ENCODE data around the gene SATB2.

The SATB2 gene

GRCh38 chr2:199452260-199452990 lies 5.3 kb downstream of the SATB2 start:
- no peak for DNase-seq

DNA sequence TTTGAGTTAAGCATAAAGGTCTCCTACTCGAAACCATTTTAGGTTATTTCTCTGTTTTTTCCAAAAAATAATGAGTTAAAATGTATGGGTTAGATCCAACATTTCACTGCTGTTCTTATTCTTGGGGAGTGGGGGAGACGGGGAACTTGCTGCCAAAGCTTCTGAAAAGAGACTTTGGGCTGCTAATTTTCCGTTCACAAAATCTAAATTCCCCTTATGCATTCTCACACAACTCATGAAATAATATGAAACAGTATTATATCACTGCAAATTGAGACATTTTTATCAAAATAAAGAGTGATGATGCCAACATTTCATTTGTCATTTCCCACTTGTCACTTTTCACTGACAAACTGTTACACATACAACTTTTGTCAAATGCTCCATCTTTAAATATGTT lies 7.8 kb downstream of the SATB2 start:
- no peak for DNase-seq

- no peak for DNase-seq
These were observed 8.3 kb downstream of the SATB2 start for GRCh38 chr2:199449455-199449854.

- DNase-seq: no peak
These were observed 10.7 kb downstream of the SATB2 start for GRCh38 chr2:199446996-199447576.

GRCh38 chr2:199444749-199445148 lies 13.0 kb downstream of the SATB2 start:
- no peak for DNase-seq

DNA sequence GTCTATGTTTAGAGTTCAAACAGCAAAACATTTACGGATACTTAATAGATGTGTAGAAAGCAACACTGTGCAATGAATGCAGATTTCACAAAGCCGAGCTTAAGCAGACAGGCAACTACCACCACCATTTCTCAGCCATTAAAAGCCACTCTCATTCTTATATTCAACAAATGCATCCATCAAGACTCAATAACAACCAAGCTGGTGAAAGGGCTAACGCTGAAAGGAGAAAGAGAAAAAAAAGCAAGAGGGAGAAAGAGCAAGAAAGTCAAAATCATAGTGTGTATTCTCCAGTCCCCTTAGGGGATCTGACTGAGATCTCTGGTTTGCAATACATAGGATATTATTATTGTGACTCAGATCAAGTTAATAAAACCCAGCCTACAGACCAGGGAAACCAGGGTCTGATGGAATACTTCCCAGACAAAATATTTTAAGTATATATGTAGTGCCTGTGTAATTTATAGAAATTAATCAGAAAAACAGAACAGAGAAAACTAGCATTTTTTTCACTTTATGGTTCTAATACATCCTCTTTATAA lies 14.1 kb downstream of the SATB2 start:
- no peak for DNase-seq

DNA sequence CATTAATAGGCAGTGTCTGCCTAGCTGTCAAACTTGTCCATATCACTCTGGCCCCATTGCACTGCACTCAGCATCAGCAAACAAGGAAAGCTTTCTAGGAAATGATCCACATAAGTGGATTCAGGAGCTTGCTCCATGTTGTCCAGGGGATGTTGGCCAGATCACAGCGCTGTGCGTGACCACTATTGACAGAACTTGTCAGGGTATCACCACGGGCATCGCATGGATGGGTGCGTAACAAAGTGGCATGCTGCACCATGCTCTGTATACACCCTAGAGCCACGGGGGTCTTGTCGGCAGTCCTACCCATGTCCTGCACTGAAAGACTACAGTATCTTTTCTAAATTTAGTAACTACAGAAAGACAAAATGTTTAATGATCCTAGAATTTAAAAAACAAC lies 15.6 kb downstream of the SATB2 start:
- DNase-seq: no peak

GRCh38 chr2:199441759-199442158 lies 16.0 kb downstream of the SATB2 start:
- DNase-seq: no peak

DNA sequence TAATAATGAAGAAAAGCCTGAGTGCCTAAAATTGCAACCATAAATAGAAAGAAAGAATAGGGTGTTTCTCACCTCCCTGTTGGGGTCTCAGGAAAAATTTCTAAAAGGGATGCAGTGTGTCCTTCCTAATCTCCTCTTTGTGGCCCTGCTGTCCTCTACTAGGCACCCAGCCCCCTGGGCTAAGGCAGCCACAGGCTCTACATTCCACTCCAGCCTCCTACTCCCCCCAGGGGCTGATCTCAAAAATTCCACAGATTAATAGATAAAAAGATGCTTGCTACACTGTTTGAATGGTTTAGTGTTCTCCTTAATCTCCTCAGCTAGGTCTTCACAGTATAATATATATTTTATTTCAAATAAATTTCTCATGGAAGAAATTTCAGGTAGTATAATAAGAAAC lies 17.6 kb downstream of the SATB2 start:
- no peak for DNase-seq

DNA sequence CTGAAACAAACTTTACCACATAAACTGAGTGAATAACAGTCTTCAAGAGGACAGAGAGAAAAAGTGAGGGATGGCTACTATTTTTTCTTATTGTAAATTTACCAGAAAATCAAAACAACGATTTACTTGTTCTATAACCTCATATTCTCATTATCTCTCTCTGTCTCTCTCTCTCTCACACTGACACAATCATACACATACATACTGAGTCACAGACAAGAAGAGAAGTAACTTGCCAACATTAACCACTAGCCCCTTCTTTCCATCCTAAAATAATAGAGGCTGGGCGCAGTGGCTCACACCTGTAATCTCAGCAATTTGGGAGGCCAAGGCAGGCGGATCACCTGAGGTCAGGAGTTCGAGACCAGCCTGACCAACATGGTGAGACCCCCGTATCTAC lies 18.2 kb downstream of the SATB2 start:
- DNase-seq: no peak

DNA sequence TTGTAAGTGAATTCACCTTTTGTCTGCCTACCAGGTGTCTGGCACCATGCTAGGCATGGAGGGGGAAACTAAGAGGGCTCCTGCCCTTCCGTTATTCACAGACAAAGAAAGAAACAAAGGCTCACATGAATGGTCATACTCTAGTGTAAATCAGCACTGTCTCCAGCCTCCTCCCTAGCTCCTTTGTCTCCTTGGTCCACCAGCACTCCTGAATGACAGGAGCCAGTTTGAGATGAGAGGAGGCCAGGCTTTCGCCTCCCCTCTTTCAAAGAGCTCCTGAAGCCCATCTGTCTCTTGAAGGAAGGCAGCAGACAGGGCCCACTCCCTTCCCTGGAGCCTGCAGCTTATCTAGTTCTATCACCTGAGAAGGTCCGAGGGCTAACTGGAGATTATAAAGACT lies 18.7 kb downstream of the SATB2 start:
- no peak for DNase-seq

DNA sequence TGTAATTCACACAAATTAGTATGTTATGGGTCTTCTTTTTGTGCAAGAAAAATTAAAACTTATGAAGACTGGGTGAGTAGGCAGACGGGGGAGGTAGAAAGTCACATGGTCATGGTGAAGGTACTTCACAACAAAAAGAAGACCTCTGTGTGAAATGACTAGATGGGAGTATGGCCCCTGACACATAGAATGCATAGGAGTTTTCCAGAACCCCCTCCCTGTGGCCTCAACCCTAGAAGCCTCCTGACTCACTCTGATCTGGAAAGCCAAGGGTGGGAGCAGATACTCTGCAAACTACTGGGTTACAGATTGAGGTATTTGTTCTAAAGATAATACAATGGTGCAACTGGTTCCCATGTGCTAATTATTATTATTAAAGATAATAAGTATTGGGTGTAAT lies 23.2 kb downstream of the SATB2 start:
- no peak for DNase-seq

- no peak for DNase-seq
These were observed 24.4 kb downstream of the SATB2 start for GRCh38 chr2:199433204-199433832.

DNA sequence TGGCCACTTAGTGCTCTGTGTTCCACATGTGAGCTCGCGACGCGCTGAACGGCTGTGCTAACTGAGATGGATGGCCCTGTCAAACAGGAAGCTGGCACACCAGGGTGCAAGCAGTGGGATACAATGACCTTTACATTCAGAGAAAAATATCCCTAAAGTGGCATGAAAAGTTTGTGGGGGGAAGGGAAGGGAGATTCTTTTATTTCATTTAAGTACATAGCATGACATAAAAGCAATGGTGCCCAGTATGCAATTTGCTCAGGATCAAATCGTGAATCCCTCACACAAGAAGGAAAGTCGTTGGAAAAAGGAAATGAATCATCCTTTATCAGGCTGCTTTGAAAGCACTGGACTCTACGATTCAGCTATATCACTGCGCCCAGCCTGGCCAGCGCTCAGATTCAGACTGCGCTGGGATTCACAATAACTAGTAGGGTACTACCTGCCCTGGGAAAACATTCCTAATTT lies 26.0 kb downstream of the SATB2 start:
- DNase-seq: no peak

DNA sequence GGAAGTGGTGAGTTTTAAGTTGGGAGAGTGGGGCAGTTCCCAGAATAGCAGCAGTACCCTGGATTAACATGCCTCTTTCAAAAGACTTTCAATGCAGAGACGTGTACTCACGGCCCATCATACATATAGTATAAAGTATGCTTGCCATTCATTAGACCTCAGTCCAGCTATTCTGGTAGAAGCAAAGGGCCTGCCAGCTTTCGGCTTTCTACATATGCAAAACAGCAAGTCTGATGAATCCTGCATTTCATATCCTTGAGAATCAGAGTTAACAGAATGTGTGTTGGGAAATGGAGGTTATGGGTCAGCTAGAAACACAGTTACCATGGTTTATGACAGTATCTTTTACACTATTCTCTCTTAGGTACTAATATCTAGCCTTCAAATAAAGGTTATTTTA lies 27.5 kb downstream of the SATB2 start:
- no peak for DNase-seq

DNA sequence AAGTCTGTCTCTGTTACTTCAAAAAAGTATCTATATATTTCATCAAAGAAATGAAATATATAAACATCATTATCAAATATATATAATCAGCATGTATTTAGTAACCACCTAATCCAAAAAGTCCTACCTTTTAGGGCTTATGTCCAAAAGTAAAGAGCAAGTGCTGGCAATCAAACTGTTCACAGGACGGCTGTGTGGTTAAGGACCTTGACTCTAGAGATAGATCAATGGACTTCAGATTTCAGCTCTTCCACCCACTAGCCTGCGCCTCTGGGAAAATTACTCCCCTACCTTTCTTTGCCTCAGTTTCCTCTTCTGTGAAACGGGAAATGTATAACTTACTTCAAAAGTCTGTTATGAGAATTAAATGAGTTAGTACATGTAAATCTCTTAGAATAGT lies 29.4 kb downstream of the SATB2 start:
- no peak for DNase-seq

- DNase-seq: no peak
These were observed 33.6 kb downstream of the SATB2 start for GRCh38 chr2:199424160-199424559.

DNA sequence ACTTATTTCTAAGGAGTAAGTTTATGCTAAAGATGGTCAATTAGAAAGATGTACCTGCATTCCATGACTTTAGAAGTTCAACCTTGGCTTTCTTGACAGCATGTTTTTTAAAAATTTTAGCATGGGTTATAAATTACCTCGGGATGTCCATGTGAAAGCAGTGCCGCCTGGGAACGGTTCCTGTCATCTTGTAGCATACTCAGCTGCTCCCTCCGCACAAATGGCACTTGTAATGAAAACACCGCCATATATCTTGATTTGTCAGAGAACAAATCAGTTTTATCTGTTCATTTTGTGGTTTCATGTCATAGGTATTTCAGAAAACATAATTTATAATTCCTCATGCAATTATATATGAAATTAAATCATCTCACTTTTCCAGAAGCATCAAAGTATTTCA lies 38.3 kb downstream of the SATB2 start:
- no peak for DNase-seq

DNA sequence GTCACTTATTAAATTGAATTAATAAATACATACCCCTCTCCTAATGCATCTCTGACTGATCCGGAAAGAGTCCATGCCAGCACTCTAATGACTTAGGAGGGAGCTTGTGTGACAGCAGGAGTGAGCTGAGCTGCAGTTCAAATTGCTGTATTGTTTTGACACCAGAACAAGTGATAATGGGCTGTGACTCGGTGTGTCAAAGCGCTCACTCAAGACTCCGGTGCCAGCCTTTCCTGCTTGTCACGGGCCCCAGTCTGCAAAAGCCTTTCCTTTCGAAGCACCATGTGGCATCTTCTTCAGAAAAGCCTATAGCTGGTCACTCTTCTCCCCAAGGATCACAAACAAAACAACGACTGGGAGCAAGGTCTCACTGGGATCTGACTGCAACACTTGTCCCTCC lies 43.3 kb downstream of the SATB2 start:
- DNase-seq: no peak

- DNase-seq: no peak
These were observed 43.7 kb downstream of the SATB2 start for GRCh38 chr2:199414001-199414400.

- DNase-seq: no peak
These were observed 47.8 kb downstream of the SATB2 start for GRCh38 chr2:199409759-199410529.

GRCh38 chr2:199407421-199407820 lies 50.3 kb downstream of the SATB2 start:
- DNase-seq: no peak

Measured in hypothalamus (tissue), 51 donors.